ENCODE measurements around the gene E2F8. TPM values are rescaled to one million over a fixed set of nuclear protein-coding genes. Genes with fewer than 3 reads are reported as not detected.

Gene E2F8
- polyA plus RNA-seq, 1 of the 3 experiments (the other 2 are of a cell fraction) = 2.7 TPM

DNA sequence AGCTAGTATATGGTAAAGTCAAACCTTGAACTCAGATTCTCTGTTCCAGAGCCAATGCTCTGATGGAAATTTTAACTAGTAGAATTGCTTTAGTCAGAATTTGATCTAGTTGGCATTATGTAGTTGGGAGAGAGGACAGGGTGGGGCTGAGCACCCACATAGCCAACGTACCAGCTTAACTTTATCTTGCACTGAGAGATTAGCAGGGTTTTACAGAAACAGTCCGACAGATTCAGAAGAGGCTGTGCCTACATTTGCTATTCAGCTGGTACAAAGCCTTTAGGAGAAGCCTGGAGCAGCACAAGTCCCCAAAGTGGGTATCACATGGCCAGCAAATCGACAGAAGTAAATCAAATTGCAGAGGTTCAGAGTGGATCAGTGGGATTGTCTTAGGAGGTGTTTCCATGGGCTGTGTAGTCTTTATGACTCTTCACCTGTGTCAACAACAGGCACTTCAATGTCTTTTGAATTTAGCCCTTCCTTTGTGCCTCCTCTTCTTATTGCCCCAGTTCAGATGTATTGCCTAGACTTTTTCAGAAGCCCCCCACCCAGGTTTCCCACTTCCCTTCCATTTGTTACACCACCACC is 31.7 kb downstream of the E2F8 start:
- Histone ChIP-seq H3K4me1 (ENCODE audit: control insufficient read depth in 1 of 2, insufficient read depth in 2 of 2, low read depth in 1 of 2, low read length in 1 of 2) (no peaks in the 10 kb centered on the region), H3K36me3 (replicated peaks in 1 of 2; ENCODE audit: control insufficient read depth in 1 of 2, insufficient read depth in 2 of 2, low read length in 1 of 2) (no peaks in the 10 kb centered on the region), H3K9me3 (no peaks in the 10 kb centered on the region), H3F3A (replicated peaks; ENCODE audit: insufficient read depth) (no peaks in the 10 kb centered on the region), H3K27me3 (ENCODE audit: insufficient read depth) (no peaks in the 10 kb centered on the region; the same call in 1 of the 2 replicates), H3K9ac (no peak overlapping the region), H3K27ac (ENCODE audit: low read depth in 2 of 2, low read length in 1 of 2) (no peak overlapping the region), H4K20me1 (ENCODE audit: insufficient read depth) (no peaks in the 10 kb centered on the region), H3K4me2 (no peak overlapping the region), H2AFZ (ENCODE audit: low read depth) (no peak overlapping the region), H3K79me2 (ENCODE audit: insufficient read depth) (no peaks in the 10 kb centered on the region), H3K4me3 (ENCODE audit: low read depth in 2 of 2, low read length in 1 of 2) (no peak overlapping the region), H3K9me2 (no peaks in the 10 kb centered on the region)
- TF ChIP-seq, protein P1, sequence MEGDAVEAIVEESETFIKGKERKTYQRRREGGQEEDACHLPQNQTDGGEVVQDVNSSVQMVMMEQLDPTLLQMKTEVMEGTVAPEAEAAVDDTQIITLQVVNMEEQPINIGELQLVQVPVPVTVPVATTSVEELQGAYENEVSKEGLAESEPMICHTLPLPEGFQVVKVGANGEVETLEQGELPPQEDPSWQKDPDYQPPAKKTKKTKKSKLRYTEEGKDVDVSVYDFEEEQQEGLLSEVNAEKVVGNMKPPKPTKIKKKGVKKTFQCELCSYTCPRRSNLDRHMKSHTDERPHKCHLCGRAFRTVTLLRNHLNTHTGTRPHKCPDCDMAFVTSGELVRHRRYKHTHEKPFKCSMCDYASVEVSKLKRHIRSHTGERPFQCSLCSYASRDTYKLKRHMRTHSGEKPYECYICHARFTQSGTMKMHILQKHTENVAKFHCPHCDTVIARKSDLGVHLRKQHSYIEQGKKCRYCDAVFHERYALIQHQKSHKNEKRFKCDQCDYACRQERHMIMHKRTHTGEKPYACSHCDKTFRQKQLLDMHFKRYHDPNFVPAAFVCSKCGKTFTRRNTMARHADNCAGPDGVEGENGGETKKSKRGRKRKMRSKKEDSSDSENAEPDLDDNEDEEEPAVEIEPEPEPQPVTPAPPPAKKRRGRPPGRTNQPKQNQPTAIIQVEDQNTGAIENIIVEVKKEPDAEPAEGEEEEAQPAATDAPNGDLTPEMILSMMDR (IDR thresholded peaks at IDR 0.05) = no peak
- TF ChIP-seq TAF1 (IDR thresholded peaks at IDR 0.05; ENCODE audit: borderline replicate concordance, low read depth, low read length) (no peak), MEF2A (IDR thresholded peaks at IDR 0.05; ENCODE audit: borderline replicate concordance, low read depth) (no peak), GABPA (IDR thresholded peaks at IDR 0.05; ENCODE audit: low read depth) (no peak), REST (IDR thresholded peaks at IDR 0.05; ENCODE audit: low read depth, low read length) (no peak), RXRA (IDR thresholded peaks at IDR 0.05; ENCODE audit: borderline replicate concordance, low read depth) (no peak), EP300 (IDR thresholded peaks at IDR 0.05; ENCODE audit: borderline replicate concordance in 1 of 2, low read depth in 1 of 2, low read length in 1 of 2) (no peak), TCF12 (IDR thresholded peaks at IDR 0.05) (no peak), SIN3A (IDR thresholded peaks at IDR 0.05; ENCODE audit: borderline replicate concordance, low read depth, low read length) (no peak), MXI1 (IDR thresholded peaks at IDR 0.05; ENCODE audit: low read depth, low read length) (no peak), POLR2AphosphoS5 (IDR thresholded peaks at IDR 0.05; ENCODE audit: low read depth, low read length) (no peak), FOXM1 (IDR thresholded peaks at IDR 0.05; ENCODE audit: low read depth) (no peak), YY1 (IDR thresholded peaks at IDR 0.05; ENCODE audit: low read depth) (no peak)
- TF ChIP-seq, protein P2, sequence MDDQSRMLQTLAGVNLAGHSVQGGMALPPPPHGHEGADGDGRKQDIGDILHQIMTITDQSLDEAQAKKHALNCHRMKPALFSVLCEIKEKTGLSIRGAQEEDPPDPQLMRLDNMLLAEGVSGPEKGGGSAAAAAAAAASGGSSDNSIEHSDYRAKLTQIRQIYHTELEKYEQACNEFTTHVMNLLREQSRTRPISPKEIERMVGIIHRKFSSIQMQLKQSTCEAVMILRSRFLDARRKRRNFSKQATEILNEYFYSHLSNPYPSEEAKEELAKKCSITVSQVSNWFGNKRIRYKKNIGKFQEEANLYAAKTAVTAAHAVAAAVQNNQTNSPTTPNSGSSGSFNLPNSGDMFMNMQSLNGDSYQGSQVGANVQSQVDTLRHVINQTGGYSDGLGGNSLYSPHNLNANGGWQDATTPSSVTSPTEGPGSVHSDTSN (IDR thresholded peaks at IDR 0.05) = no peak
- TF ChIP-seq, protein P3, sequence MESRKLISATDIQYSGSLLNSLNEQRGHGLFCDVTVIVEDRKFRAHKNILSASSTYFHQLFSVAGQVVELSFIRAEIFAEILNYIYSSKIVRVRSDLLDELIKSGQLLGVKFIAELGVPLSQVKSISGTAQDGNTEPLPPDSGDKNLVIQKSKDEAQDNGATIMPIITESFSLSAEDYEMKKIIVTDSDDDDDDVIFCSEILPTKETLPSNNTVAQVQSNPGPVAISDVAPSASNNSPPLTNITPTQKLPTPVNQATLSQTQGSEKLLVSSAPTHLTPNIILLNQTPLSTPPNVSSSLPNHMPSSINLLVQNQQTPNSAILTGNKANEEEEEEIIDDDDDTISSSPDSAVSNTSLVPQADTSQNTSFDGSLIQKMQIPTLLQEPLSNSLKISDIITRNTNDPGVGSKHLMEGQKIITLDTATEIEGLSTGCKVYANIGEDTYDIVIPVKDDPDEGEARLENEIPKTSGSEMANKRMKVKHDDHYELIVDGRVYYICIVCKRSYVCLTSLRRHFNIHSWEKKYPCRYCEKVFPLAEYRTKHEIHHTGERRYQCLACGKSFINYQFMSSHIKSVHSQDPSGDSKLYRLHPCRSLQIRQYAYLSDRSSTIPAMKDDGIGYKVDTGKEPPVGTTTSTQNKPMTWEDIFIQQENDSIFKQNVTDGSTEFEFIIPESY (IDR thresholded peaks at IDR 0.05; ENCODE audit: borderline replicate concordance, low read depth) = no peak
- TF ChIP-seq, protein P4, sequence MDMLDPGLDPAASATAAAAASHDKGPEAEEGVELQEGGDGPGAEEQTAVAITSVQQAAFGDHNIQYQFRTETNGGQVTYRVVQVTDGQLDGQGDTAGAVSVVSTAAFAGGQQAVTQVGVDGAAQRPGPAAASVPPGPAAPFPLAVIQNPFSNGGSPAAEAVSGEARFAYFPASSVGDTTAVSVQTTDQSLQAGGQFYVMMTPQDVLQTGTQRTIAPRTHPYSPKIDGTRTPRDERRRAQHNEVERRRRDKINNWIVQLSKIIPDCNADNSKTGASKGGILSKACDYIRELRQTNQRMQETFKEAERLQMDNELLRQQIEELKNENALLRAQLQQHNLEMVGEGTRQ (IDR thresholded peaks at IDR 0.05; ENCODE audit: borderline replicate concordance, low read depth, low read length) = no peak
- no peak for DNase-seq
- ChIA-PET POLR2A (no interaction called here), CTCF (no interaction called here)
- 32% methylated on average over 3 of the region's 3 CpGs for WGBS (ENCODE audit: low lambda C conversion rate)
